Kidney (tissue), 14 donors: ENCODE results near the gene TRIM66. TPM values are rescaled to one million over a fixed set of nuclear protein-coding genes. Genes with fewer than 3 reads are reported as not detected.

ENCODE experiments used
- DNase-seq, 5 donors: peaks; one replicate each; pipeline ENCODE4 v3.0.0-alpha.2; 2013 to 2020
- FAIRE-seq: peaks from 2 replicates; lab custom pipeline; 2012; peaks lifted over from hg19 to GRCh38; lab: Jason Lieb, UNC
- H3K27ac ChIP-seq, 2 donors: one replicate each; pipeline ENCODE4 v1.7.0; 2013; ENCODE audit warnings: low read depth in 2 of 2, low read length in 2 of 2, inconsistent platforms in 1 of 2
- H3K27me3 ChIP-seq: one replicate; pipeline ENCODE4 v1.7.1; 2013; ENCODE audit warnings: low read length, inconsistent platforms; ENCODE audit not compliant: control insufficient read depth, insufficient read depth
- H3K36me3 ChIP-seq, 3 donors: one replicate each; pipeline versions ENCODE4 v1.7.0 to v1.7.1; 2013; ENCODE audit warnings: low read length in 3 of 3, control low read depth in 1 of 3, inconsistent platforms in 1 of 3; ENCODE audit not compliant: insufficient read depth in 3 of 3, control insufficient read depth in 2 of 3
- H3K4me1 ChIP-seq, 3 donors: one replicate each; pipeline versions ENCODE4 v1.7.0 to v1.7.1; 2013; ENCODE audit warnings: low read length in 3 of 3, inconsistent platforms in 1 of 3, low read depth in 1 of 3; ENCODE audit not compliant: control insufficient read depth in 2 of 3, insufficient read depth in 2 of 3
- H3K4me3 ChIP-seq, 3 donors: one replicate each; pipeline versions ENCODE4 v1.7.0 to v1.8.1; 2013; ENCODE audit warnings: low read length in 3 of 3, control low read depth in 1 of 3, inconsistent platforms in 1 of 3
- H3K9ac ChIP-seq, 3 donors: one replicate each; pipeline versions ENCODE4 v1.7.0 to v1.7.1; 2013; ENCODE audit warnings: low read length in 3 of 3, control low read depth in 1 of 3, inconsistent platforms in 1 of 3
- H3K9me3 ChIP-seq, 3 donors: one replicate each; pipeline versions ENCODE4 v1.7.0 to v1.7.1; 2013; ENCODE audit warnings: low read length in 3 of 3, control low read depth in 1 of 3, inconsistent platforms in 1 of 3; ENCODE audit not compliant: control insufficient read depth in 2 of 3, insufficient read depth in 1 of 3
- CTCF ChIP-seq: IDR thresholded peaks from 3 replicates; pipeline ENCODE4 v1.5.1; 2012; ENCODE audit warnings: mild to moderate bottlenecking, moderate library complexity, borderline replicate concordance; ENCODE audit not compliant: insufficient read depth; ENCODE audit errors: extremely low read depth
- intact Hi-C: fragments of 100-400 bp; cut with DNase I; formaldehyde crosslinking; loops from one replicate; pipeline ENCODE4 v1.11.1; 2022
- polyA plus RNA-seq: library from polyadenylated mRNA; stranded (reverse); fragments of 350-450 nt; fragmentation: Illumina TruSeq; extraction: RNeasy Lipid Tissue Mini Kit (QIAGEN cat#74804); gene quantifications from one replicate; pipeline ENCODE4 v1.2.3, GENCODE V29; 2014; ENCODE audit warnings: low read depth, low replicate concordance; ENCODE audit not compliant: insufficient read depth
- total RNA-seq: library from RNA; stranded (reverse); fragmentation: NEBNext Ultra II Directional; extraction: Animal tissue kit (Norgen Biotek cat#: 25700); gene quantifications from one replicate; pipeline ENCODE4 v1.2.1, GENCODE V29; 2021
- donor health status: control.
- donor health status: control.
- donor health status: control.
- donor health status: control.
- donor health status: control.
- donor health status: DM: yes; HTN: yes; CAD: no.
- donor health status: Normal renal cell carcinoma (clear cell type).

The TRIM66 gene
- total and polyA plus RNA-seq, 2 donors from 2014 or later, result 1.4 to 25.7 TPM

GRCh38 chr11:8690374-8691342 is 8.2 kb upstream of the TRIM66 start:
- DNase-seq, result peak in 1 of 5 donors; percentile 10
- TF ChIP-seq CTCF, result no peak
- Histone ChIP-seq H3K9me3 (no peaks in the 10 kb centered on the region), H3K27ac (no peak overlapping the region), H3K4me1 (peaks cover 0 to 6% (median 0%) of the 10 kb centered on the region in 3 donors), H3K4me3 (no peak overlapping the region), H3K9ac (no peak overlapping the region), H3K27me3 (no peaks in the 10 kb centered on the region), H3K36me3 (peaks cover 4 to 30% (median 12%) of the 10 kb centered on the region in 3 donors)
- intact Hi-C loops, result no loop called here
- no peak for FAIRE-seq

- intact Hi-C loops, result no loop called here
- Histone ChIP-seq H3K9ac (no peak overlapping the region), H3K4me1 (peaks cover 0 to 10% (median 0%) of the 10 kb centered on the region in 3 donors), H3K4me3 (peak overlapping the region in 1 of 3 donors; percentile 80), H3K9me3 (no peaks in the 10 kb centered on the region), H3K27me3 (no peaks in the 10 kb centered on the region), H3K36me3 (peaks cover 9 to 33% (median 15%) of the 10 kb centered on the region in 3 donors), H3K27ac (no peak overlapping the region)
- no peak for TF ChIP-seq CTCF
- DNase-seq (no peak), FAIRE-seq (no peak)
Observed at GRCh38 chr11:8689726-8690255, 7.3 kb upstream of the TRIM66 start.

- no peaks in the 10 kb centered on the region for H3K9me3 ChIP-seq
- H3K9ac ChIP-seq, result peak overlapping the region; percentile 65 to 92 (median 70)
- peak overlapping the region; percentile 80 to 96 (median 92) for H3K4me3 ChIP-seq
- FAIRE-seq (peak; percentile 25), DNase-seq (peak; percentile 97 to 98 (median 98))
- peaks cover 2 to 20% (median 6%) of the 10 kb centered on the region in 3 donors for H3K4me1 ChIP-seq
- TF ChIP-seq CTCF, result no peak
- H3K27me3 ChIP-seq, result no peaks in the 10 kb centered on the region
- intact Hi-C loops, result no loop called here
- peaks cover 14 to 41% (median 23%) of the 10 kb centered on the region in 3 donors for H3K36me3 ChIP-seq
- H3K27ac ChIP-seq, result peak overlapping the region; percentile 69 to 78
Observed at GRCh38 chr11:8688414-8689362, 6.2 kb upstream of the TRIM66 start.
